ES-I3 (cell line): Measurements from ENCODE around the gene UCN.
"Not testable (repeated sequence)": the region's sequence is repeated elsewhere in the genome, so short reads cannot be mapped to it uniquely, and the experiment has no call there.

Experiments used
- H3K36me3 ChIP-seq: 2 replicates; pipeline ENCODE4 v1.6.1; 2013; ENCODE audit warnings: mild to moderate bottlenecking, low read length, control low read depth, moderate library complexity; ENCODE audit not compliant: insufficient read depth
- H3K4me1 ChIP-seq: 2 replicates; pipeline ENCODE4 v1.6.1; 2013; ENCODE audit warnings: mild to moderate bottlenecking, control low read depth, low read length; ENCODE audit not compliant: insufficient read depth
- H3K9ac ChIP-seq: 2 replicates; pipeline ENCODE4 v1.6.1; 2013; ENCODE audit warnings: low read depth, mild to moderate bottlenecking, low read length, moderate library complexity
- H3K9me3 ChIP-seq: 2 replicates; pipeline ENCODE4 v1.6.1; 2013; ENCODE audit warnings: mild to moderate bottlenecking, low read length, moderate library complexity; ENCODE audit not compliant: control insufficient read depth, insufficient read depth

UCN gene

DNA sequence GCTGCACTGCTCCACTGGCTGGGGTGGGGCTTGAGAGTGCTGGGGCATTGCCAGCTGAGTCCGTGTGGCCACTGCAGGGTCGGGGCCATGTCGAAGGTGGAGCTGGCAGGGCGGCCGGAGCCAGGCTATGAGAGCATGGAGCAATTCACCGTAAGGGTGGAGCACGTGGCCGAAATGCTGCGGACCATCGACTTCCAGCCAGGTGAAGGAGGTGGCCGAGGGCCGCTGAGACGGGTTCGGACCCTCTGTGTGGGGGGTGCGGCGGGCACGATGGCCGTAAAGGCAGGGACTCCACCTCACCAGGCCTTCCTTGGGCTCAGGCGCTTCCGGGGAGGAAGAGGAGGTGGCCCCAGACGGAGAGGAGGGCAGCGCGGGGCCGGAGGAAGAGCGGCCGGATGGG lies 2.1 kb downstream of the UCN start:
- H3K4me1 ChIP-seq, result no peaks in the 10 kb centered on the region; the same call in 1 of the 2 replicates
- peak overlapping the region; percentile 29; the same call in 1 of the 2 replicates for H3K9ac ChIP-seq
- H3K9me3 ChIP-seq, result no peaks in the 10 kb centered on the region
- H3K36me3 ChIP-seq, result no peaks in the 10 kb centered on the region

DNA sequence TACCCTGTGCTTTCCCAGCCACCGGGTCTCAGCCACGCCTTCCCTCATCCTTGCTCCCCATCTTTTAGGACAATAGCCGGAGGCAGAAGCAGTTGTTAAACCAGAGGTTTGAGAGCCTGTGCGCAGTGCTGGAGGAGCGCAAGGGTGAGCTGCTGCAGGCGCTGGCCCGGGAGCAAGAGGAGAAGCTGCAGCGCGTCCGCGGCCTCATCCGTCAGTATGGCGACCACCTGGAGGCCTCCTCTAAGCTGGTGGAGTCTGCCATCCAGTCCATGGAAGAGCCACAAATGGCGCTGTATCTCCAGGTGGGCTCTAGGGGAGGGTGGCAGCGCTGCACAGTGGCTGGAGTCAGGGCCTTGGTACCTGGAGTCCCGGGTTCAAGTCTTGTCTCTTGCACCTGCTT lies 2.7 kb downstream of the UCN start:
- H3K9ac ChIP-seq, result no peak overlapping the region
- H3K4me1 ChIP-seq, result no peaks in the 10 kb centered on the region; the same call in 1 of the 2 replicates
- no peaks in the 10 kb centered on the region for H3K36me3 ChIP-seq
- H3K9me3 ChIP-seq, result no peaks in the 10 kb centered on the region

DNA sequence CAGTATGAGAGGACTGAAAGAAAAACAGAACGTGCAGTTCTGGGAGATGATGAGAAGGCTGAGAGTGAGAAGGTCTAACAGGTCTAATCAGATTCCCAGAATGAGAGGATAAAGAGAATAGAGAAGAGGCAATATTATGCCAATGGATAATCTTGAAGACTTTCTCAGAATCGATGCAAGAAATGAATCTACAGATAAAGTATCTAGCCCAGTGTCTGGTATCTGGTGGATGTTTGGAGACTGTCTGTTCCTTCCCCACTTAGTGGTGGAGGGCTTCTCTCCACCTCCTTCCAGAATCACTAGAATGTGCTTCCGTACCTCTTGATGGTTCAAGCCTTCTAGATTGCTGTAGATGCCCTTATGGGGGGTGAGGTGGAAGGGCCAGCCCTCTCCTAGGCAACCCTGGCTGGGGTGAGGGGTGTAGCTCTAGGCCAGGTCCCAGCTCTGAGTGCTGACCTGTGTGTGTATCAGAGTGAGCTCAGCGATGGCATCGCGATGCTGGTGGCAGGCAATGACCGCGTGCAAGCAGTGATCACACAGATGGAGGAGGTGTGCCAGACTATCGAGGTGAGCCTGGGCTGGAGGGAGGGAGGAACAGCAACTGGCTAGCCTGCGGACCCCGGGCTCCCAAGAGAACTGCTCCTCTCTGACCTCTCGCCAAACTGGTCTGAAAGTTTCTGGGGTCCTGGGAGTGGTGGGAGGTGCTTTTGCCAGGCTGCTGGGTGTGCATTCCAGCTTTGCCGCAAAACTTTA lies 3.6 kb downstream of the UCN start:
- H3K4me1 ChIP-seq, result no peaks in the 10 kb centered on the region; the same call in 1 of the 2 replicates
- no peaks in the 10 kb centered on the region for H3K36me3 ChIP-seq
- H3K9me3 ChIP-seq, result no peaks in the 10 kb centered on the region
- no peak overlapping the region for H3K9ac ChIP-seq

DNA sequence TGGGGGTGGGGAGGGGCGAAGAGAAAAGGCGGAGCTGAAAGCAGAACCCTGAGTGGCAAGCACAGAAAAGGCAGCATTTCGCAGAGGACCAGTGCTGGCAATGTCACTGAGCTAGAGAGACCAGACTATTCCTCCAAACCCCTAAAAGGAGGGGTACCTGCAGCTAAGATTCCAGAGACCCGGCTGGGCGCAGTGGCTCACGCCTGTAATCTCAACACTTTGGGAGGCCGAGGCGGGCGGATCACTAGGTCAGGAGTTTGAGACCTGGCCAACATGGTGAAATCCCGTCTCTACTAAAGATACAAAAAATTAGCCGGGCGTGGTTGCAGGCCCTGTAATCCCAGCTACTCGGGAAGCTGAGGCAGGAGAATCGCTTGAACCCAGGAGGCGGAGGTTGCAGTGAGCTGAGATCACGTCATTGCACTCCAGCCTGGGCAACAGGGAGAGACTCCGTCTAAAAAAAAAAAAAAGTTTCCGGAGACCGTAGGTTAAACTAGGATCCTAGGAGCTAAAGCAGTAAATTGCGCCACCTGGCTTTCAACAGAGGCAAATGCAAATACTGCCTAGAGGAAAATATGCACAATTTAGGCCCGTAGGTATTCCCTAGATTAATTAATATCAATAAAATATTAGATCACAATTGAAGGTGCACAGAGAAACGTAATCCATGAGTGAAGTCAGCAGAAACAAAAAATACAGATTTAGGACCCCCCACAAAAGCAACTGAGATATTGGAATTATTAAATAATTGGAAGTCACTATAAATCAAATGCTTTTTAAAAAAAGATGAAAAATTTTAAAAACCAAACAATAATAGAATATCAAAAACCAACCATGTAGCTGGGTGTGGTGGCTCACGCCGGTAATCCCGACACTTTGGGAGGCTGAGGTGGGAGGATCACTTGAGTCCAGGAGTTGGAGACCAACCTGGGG lies 4.9 kb downstream of the UCN start:
- Histone ChIP-seq H3K4me1 (no peaks in the 10 kb centered on the region; the same call in 1 of the 2 replicates), H3K9me3 (no peaks in the 10 kb centered on the region), H3K9ac (no peak overlapping the region; the same call in 1 of the 2 replicates), H3K36me3 (no peaks in the 10 kb centered on the region)

GRCh38 chr2:27300606-27301005 lies 7.6 kb downstream of the UCN start:
- not testable (repeated sequence) for H3K36me3 ChIP-seq, H3K9ac ChIP-seq, H3K4me1 ChIP-seq, H3K9me3 ChIP-seq

DNA sequence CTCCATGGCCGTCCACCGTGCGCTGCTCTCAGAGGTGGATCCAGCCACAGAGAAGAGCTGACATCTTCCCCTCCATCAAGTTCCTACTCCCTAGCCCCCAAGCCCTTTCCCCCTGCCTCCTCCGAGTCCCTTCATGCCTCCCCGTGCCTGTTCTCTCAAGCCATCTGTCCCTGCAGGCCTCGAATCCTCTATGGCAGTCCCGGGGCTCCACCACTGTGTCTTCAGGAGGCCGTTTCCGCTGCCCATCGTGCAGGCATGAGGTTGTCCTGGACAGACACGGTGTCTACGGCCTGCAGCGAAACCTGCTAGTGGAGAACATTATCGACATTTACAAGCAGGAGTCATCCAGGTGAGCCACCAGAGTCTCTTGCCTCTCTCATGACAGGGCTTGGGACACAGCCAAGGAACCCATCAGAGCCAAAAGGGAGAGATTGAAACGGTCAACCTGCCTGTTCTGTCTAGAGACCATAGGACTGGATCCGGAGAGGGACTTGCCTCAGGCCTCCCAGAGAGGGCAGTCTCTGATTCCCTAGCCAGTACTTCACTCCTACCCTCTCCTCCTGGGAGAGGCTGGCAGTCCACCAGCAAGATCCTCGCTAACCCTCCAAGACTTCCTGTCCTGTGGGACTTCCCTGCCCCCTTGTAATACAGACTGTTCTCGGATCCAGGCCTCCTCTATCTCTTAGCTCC lies 9.7 kb downstream of the UCN start:
- Histone ChIP-seq H3K4me1 (no peaks in the 10 kb centered on the region), H3K9me3 (no peaks in the 10 kb centered on the region), H3K36me3 (no peaks in the 10 kb centered on the region), H3K9ac (no peak overlapping the region)

GRCh38 chr2:27297195-27297594 lies 11.1 kb downstream of the UCN start:
- Histone ChIP-seq H3K4me1 (no peaks in the 10 kb centered on the region), H3K9ac (no peak overlapping the region), H3K36me3 (no peaks in the 10 kb centered on the region), H3K9me3 (no peaks in the 10 kb centered on the region)

DNA sequence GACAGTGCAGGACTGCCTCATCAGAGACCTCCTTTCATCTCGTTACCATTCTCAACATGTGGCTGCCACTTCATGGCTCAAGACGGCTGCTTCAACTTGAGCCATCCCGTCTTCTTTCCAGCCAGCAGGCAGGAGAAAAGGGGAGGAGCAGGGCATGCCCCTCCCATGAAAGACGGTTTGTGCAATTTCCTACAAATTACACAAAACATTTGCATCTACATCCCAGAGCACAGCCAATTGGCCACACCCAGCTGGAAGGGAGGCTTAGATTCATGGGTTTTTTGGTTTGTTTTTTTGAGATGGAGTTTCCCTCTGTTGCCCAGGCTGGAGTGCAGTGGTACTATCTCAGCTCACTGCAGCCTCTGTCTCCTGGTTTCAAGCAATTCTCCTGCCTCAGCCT lies 11.8 kb downstream of the UCN start:
- H3K4me1 ChIP-seq, result no peaks in the 10 kb centered on the region
- H3K9ac ChIP-seq, result no peak overlapping the region
- no peaks in the 10 kb centered on the region for H3K9me3 ChIP-seq
- no peaks in the 10 kb centered on the region for H3K36me3 ChIP-seq

GRCh38 chr2:27294928-27295327 lies 13.3 kb downstream of the UCN start:
- H3K9ac ChIP-seq, result no peak overlapping the region
- no peaks in the 10 kb centered on the region for H3K36me3 ChIP-seq
- H3K9me3 ChIP-seq, result no peaks in the 10 kb centered on the region
- H3K4me1 ChIP-seq, result no peaks in the 10 kb centered on the region

GRCh38 chr2:27291865-27292264 lies 16.4 kb downstream of the UCN start:
- no peaks in the 10 kb centered on the region for H3K36me3 ChIP-seq
- H3K9ac ChIP-seq, result no peak overlapping the region
- no peaks in the 10 kb centered on the region for H3K4me1 ChIP-seq
- no peaks in the 10 kb centered on the region for H3K9me3 ChIP-seq

DNA sequence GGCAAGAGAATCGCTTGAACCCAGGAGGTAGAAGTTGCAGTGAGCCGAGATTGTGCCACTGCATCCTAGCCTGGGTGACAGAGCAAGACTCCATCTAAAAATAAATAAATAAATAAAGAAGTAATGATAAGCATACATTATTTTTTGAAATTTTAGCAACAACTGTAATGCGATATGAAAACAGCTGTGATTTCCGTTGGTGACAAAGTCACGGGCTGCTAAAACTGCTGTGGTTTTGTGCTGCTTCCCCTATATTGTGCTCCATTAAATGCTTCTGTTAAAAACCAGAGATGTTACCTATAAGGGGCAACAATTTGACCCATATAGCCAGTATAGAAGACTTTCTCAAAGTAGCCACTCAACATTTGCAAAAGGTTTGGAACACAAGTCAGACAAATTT lies 17.7 kb downstream of the UCN start:
- H3K4me1 ChIP-seq, result no peaks in the 10 kb centered on the region
- no peak overlapping the region for H3K9ac ChIP-seq
- H3K36me3 ChIP-seq, result no peaks in the 10 kb centered on the region
- no peaks in the 10 kb centered on the region for H3K9me3 ChIP-seq

GRCh38 chr2:27288610-27289009 lies 19.6 kb downstream of the UCN start:
- Histone ChIP-seq H3K36me3 (no peaks in the 10 kb centered on the region), H3K4me1 (no peaks in the 10 kb centered on the region), H3K9me3 (no peaks in the 10 kb centered on the region), H3K9ac (no peak overlapping the region)

- H3K36me3 ChIP-seq, result no peaks in the 10 kb centered on the region
- H3K4me1 ChIP-seq, result peaks cover 19% of the 10 kb centered on the region
- no peaks in the 10 kb centered on the region for H3K9me3 ChIP-seq
- no peak overlapping the region for H3K9ac ChIP-seq
Measured at GRCh38 chr2:27285481-27285880, 22.8 kb downstream of the UCN start.

- Histone ChIP-seq H3K9ac (no peak overlapping the region), H3K36me3 (no peaks in the 10 kb centered on the region), H3K9me3 (no peaks in the 10 kb centered on the region), H3K4me1 (peaks cover 19% of the 10 kb centered on the region)
Measured at GRCh38 chr2:27284996-27285395, 23.2 kb downstream of the UCN start.
